Activated naive CD4-positive, alpha-beta T cell treated with anti-CD3 and anti-CD28 coated beads for 36 hours (primary cell): Measurements from ENCODE around the gene KPNA1. TPM values are rescaled to one million over a fixed set of nuclear protein-coding genes. Genes with fewer than 3 reads are reported as not detected.
A peak's percentile ranks its signal among the peaks of the same experiment; 100 is the strongest.

Experiments
- CTCF ChIA-PET: fragments of 350-600 bp; sonication (Branson Sonifier 250); formaldehyde crosslinking; loops from one replicate; lab custom pipeline; 2021; ENCODE audit warnings: antibody characterized with exemption; lab: Charles Lee
- DNase-seq: peaks from one replicate; pipeline ENCODE4 v3.0.0-alpha.2; 2020
- H3K27ac Mint-ChIP-seq: one replicate; pipeline ENCODE4 v1.8.0; 2021; ENCODE audit warnings: mild to moderate bottlenecking, mixed read lengths
- H3K27me3 Mint-ChIP-seq: one replicate; pipeline ENCODE4 v1.8.0; 2021; ENCODE audit warnings: low read depth, mixed read lengths
- H3K36me3 Mint-ChIP-seq: one replicate; pipeline ENCODE4 v1.8.0; 2021; ENCODE audit warnings: low read depth, mixed read lengths
- H3K4me1 Mint-ChIP-seq: one replicate; pipeline ENCODE4 v1.8.0; 2021; ENCODE audit warnings: low read depth, mixed read lengths
- H3K4me3 Mint-ChIP-seq: one replicate; pipeline ENCODE4 v1.8.0; 2021; ENCODE audit warnings: mild to moderate bottlenecking, moderate library complexity, mixed read lengths
- H3K9me3 Mint-ChIP-seq: one replicate; pipeline ENCODE4 v1.8.0; 2021; ENCODE audit warnings: mixed read lengths
- intact Hi-C: fragments of 100-400 bp; cut with micrococcal nuclease; formaldehyde crosslinking; loops from one replicate; pipeline ENCODE4 v1.15.1; 2023
- total RNA-seq, 2 experiments: library from RNA; stranded (reverse); gene quantifications; one replicate each; pipeline ENCODE4 v1.2.3, GENCODE V29; 2021

The KPNA1 gene
- total RNA-seq, 2 experiments from 2014 or later, result 45.6 to 45.8 TPM

- Mint-ChIP-seq H3K27ac (peak overlapping the region; percentile 31), H3K27me3 (no peaks in the 10 kb centered on the region), H3K9me3 (no peaks in the 10 kb centered on the region), H3K4me1 (peaks cover 60% of the 10 kb centered on the region), H3K36me3 (peaks cover 28% of the 10 kb centered on the region), H3K4me3 (no peak overlapping the region)
- DNase-seq, result no peak
- CTCF ChIA-PET, result interaction anchor here (1.5 kb wide), 1 partner anchor 17 kb away, joined by 5 read pairs; no protein-coding TSS in a partner anchor
- intact Hi-C loops, result no loop called here
Observed at GRCh38 chr3:122410111-122410510, 104.6 kb downstream of the KPNA1 start.

- intact Hi-C loops, result no loop called here
- peaks cover 54% of the 10 kb centered on the region for H3K4me1 Mint-ChIP-seq
- CTCF ChIA-PET, result interaction anchor here (2.1 kb wide), 1 partner anchor 18 kb away, joined by 8 read pairs; no protein-coding TSS in a partner anchor
- H3K4me3 Mint-ChIP-seq, result no peak overlapping the region
- DNase-seq, result no peak
- no peaks in the 10 kb centered on the region for H3K9me3 Mint-ChIP-seq
- peak overlapping the region; percentile 50 for H3K27ac Mint-ChIP-seq
- H3K36me3 Mint-ChIP-seq, result peaks cover 22% of the 10 kb centered on the region
- no peaks in the 10 kb centered on the region for H3K27me3 Mint-ChIP-seq
Observed at GRCh38 chr3:122409446-122409845, 105.3 kb downstream of the KPNA1 start.

GRCh38 chr3:122407946-122408345 lies 106.8 kb downstream of the KPNA1 start:
- Mint-ChIP-seq H3K27ac (peak overlapping the region; percentile 4), H3K36me3 (peaks cover 24% of the 10 kb centered on the region), H3K27me3 (no peaks in the 10 kb centered on the region), H3K4me3 (no peak overlapping the region), H3K4me1 (peaks cover 39% of the 10 kb centered on the region), H3K9me3 (no peaks in the 10 kb centered on the region)
- CTCF ChIA-PET, result interaction anchor here (1.0 to 2.1 kb wide), 3 partner anchors 14 to 94 kb away, joined by 3 to 8 read pairs (median 7); no protein-coding TSS in a partner anchor
- no peak for DNase-seq
- intact Hi-C loops, result no loop called here

- no peak overlapping the region for H3K4me3 Mint-ChIP-seq
- no peak for DNase-seq
- CTCF ChIA-PET, result interaction anchor here (1.2 kb wide), 2 partner anchors 9 to 13 kb away, joined by 4 to 5 read pairs; partner anchors contain the start of gene WDR5B
Observed at GRCh38 chr3:122406198-122406597, 108.5 kb downstream of the KPNA1 start.

GRCh38 chr3:122405015-122405414 lies 109.7 kb downstream of the KPNA1 start:
- Mint-ChIP-seq H3K4me1 (peaks cover 19% of the 10 kb centered on the region), H3K36me3 (peaks cover 20% of the 10 kb centered on the region), H3K27ac (no peak overlapping the region), H3K27me3 (no peaks in the 10 kb centered on the region), H3K9me3 (no peaks in the 10 kb centered on the region), H3K4me3 (no peak overlapping the region)
- intact Hi-C loops, result no loop called here
- DNase-seq, result no peak
- CTCF ChIA-PET, result interaction anchor here (1.2 kb wide), 1 partner anchor 11 kb away, joined by 5 read pairs; no protein-coding TSS in a partner anchor

More at GRCh38 chr3:122406198-122406597, 108.5 kb downstream of the KPNA1 start:
- Mint-ChIP-seq H3K9me3 (no peaks in the 10 kb centered on the region), H3K4me1 (peaks cover 27% of the 10 kb centered on the region), H3K36me3 (peaks cover 21% of the 10 kb centered on the region), H3K27ac (peak overlapping the region; percentile 15), H3K27me3 (no peaks in the 10 kb centered on the region)
- intact Hi-C loops, result no loop called here

GRCh38 chr3:122403489-122403888 lies 111.2 kb downstream of the KPNA1 start:
- Mint-ChIP-seq H3K9me3 (no peaks in the 10 kb centered on the region), H3K36me3 (peaks cover 14% of the 10 kb centered on the region), H3K4me3 (no peak overlapping the region), H3K4me1 (peaks cover 12% of the 10 kb centered on the region), H3K27me3 (no peaks in the 10 kb centered on the region), H3K27ac (no peak overlapping the region)
- CTCF ChIA-PET, result interaction anchor here (1.0 kb wide), 1 partner anchor 262 kb away, joined by 3 read pairs; no protein-coding TSS in a partner anchor
- DNase-seq, result no peak
- intact Hi-C loops, result no loop called here

- intact Hi-C loops, result no loop called here
- peaks cover 6% of the 10 kb centered on the region for H3K36me3 Mint-ChIP-seq
- no peaks in the 10 kb centered on the region for H3K27me3 Mint-ChIP-seq
- H3K4me3 Mint-ChIP-seq, result no peak overlapping the region
- peaks cover 34% of the 10 kb centered on the region for H3K4me1 Mint-ChIP-seq
- CTCF ChIA-PET, result no interaction called here
- no peak for DNase-seq
- H3K9me3 Mint-ChIP-seq, result no peaks in the 10 kb centered on the region
- no peak overlapping the region for H3K27ac Mint-ChIP-seq
Observed at GRCh38 chr3:122398920-122399319, 115.8 kb downstream of the KPNA1 start.

- Mint-ChIP-seq H3K36me3 (peaks cover 4% of the 10 kb centered on the region), H3K27me3 (no peaks in the 10 kb centered on the region), H3K9me3 (no peaks in the 10 kb centered on the region), H3K4me1 (peaks cover 37% of the 10 kb centered on the region), H3K27ac (no peak overlapping the region), H3K4me3 (no peak overlapping the region)
- CTCF ChIA-PET, result no interaction called here
- no peak for DNase-seq
- intact Hi-C loops, result no loop called here
Observed at GRCh38 chr3:122397201-122397600, 117.5 kb downstream of the KPNA1 start.

- CTCF ChIA-PET, result no interaction called here
- no peak overlapping the region for H3K4me3 Mint-ChIP-seq
Observed at GRCh38 chr3:122396511-122396910, 118.2 kb downstream of the KPNA1 start.

GRCh38 chr3:122395582-122395981 lies 119.2 kb downstream of the KPNA1 start:
- Mint-ChIP-seq H3K4me1 (peaks cover 37% of the 10 kb centered on the region), H3K4me3 (no peak overlapping the region)

More at GRCh38 chr3:122396511-122396910, 118.2 kb downstream of the KPNA1 start:
- Mint-ChIP-seq H3K27me3 (no peaks in the 10 kb centered on the region), H3K27ac (no peak overlapping the region), H3K36me3 (peaks cover 4% of the 10 kb centered on the region), H3K9me3 (no peaks in the 10 kb centered on the region), H3K4me1 (peaks cover 37% of the 10 kb centered on the region)
- DNase-seq, result no peak
- intact Hi-C loops, result no loop called here

GRCh38 chr3:122394173-122394572 lies 120.6 kb downstream of the KPNA1 start:
- intact Hi-C loops, result no loop called here
- Mint-ChIP-seq H3K27ac (no peak overlapping the region), H3K9me3 (no peaks in the 10 kb centered on the region), H3K36me3 (peaks cover 4% of the 10 kb centered on the region), H3K4me1 (peaks cover 37% of the 10 kb centered on the region), H3K4me3 (no peak overlapping the region), H3K27me3 (no peaks in the 10 kb centered on the region)
- CTCF ChIA-PET, result interaction anchor here (0.5 to 1.7 kb wide), 8 partner anchors 10 to 330 kb away, joined by 3 to 7 read pairs (median 5); partner anchors contain the start of gene FAM162A
- no peak for DNase-seq

More at GRCh38 chr3:122395582-122395981, 119.2 kb downstream of the KPNA1 start:
- no peaks in the 10 kb centered on the region for H3K9me3 Mint-ChIP-seq
- H3K27me3 Mint-ChIP-seq, result no peaks in the 10 kb centered on the region
- intact Hi-C loops, result no loop called here
- H3K36me3 Mint-ChIP-seq, result peaks cover 4% of the 10 kb centered on the region
- no peak overlapping the region for H3K27ac Mint-ChIP-seq
- CTCF ChIA-PET, result interaction anchor here (0.7 to 0.9 kb wide), 2 partner anchors 132 to 284 kb away, joined by 3 read pairs; no protein-coding TSS in a partner anchor
- DNase-seq, result no peak

- H3K27ac Mint-ChIP-seq, result no peak overlapping the region
- DNase-seq, result peak; percentile 34
- peaks cover 41% of the 10 kb centered on the region for H3K4me1 Mint-ChIP-seq
- H3K36me3 Mint-ChIP-seq, result peaks cover 4% of the 10 kb centered on the region
- H3K4me3 Mint-ChIP-seq, result no peak overlapping the region
- CTCF ChIA-PET, result interaction anchor here (0.5 to 2.4 kb wide), 31 partner anchors 9 to 627 kb away, joined by 3 to 8 read pairs (median 4); partner anchors contain the start of genes FAM162A, MIX23 and WDR5B
- H3K27me3 Mint-ChIP-seq, result no peaks in the 10 kb centered on the region
- intact Hi-C loops, result loop anchor here (1.0 kb wide), 4 partner anchors 23 to 635 kb away; partner anchors contain the start of gene WDR5B
- no peaks in the 10 kb centered on the region for H3K9me3 Mint-ChIP-seq
Observed at GRCh38 chr3:122392868-122393844, 121.6 kb downstream of the KPNA1 start.
